ENCODE measurements around the gene RAPGEF5.

GRCh38 chr7:22138886-22139285 lies 218.1 kb downstream of the RAPGEF5 start:
- TF ChIP-seq POLR2A (IDR thresholded peaks at IDR 0.05) = no peak
- no peak for TF ChIP-seq CTCF (IDR thresholded peaks at IDR 0.05)
- no peak for TF ChIP-seq POLR2AphosphoS5 (IDR thresholded peaks at IDR 0.05)
